Measurements from ENCODE around the gene FBN2. TPM values are rescaled to one million over a fixed set of nuclear protein-coding genes. Genes with fewer than 3 reads are reported as not detected.

FBN2 gene
- total RNA-seq, 2 experiments from 2014 or later = not detected

- no peak overlapping the region for H3K27ac Mint-ChIP-seq
- CTCF ChIA-PET = no interaction called here
Measured at GRCh38 chr5:128435861-128436260, 102.2 kb downstream of the FBN2 start.

GRCh38 chr5:128434993-128435392 is 103.1 kb downstream of the FBN2 start:
- Mint-ChIP-seq H3K27me3 (ENCODE audit: low read depth) (no peaks in the 10 kb centered on the region), H3K36me3 (ENCODE audit: low read depth) (no peaks in the 10 kb centered on the region), H3K4me3 (no peak overlapping the region), H3K9me3 (ENCODE audit: insufficient read depth) (no peaks in the 10 kb centered on the region), H3K27ac (no peak overlapping the region), H3K4me1 (ENCODE audit: low read depth) (no peaks in the 10 kb centered on the region)
- DNase-seq = no peak
- ChIA-PET CTCF (no interaction called here), POLR2A (no interaction called here)
- no peak for ATAC-seq

More at GRCh38 chr5:128435861-128436260, 102.2 kb downstream of the FBN2 start:
- no peak for ATAC-seq
- no peak for DNase-seq
- Mint-ChIP-seq H3K36me3 (ENCODE audit: low read depth) (no peaks in the 10 kb centered on the region), H3K4me1 (ENCODE audit: low read depth) (no peaks in the 10 kb centered on the region), H3K4me3 (no peak overlapping the region), H3K9me3 (ENCODE audit: insufficient read depth) (no peaks in the 10 kb centered on the region), H3K27me3 (ENCODE audit: low read depth) (no peaks in the 10 kb centered on the region)
- POLR2A ChIA-PET = no interaction called here

GRCh38 chr5:128432913-128433440 is 105.1 kb downstream of the FBN2 start:
- H3K9me3 Mint-ChIP-seq (ENCODE audit: insufficient read depth) = no peaks in the 10 kb centered on the region
- no peaks in the 10 kb centered on the region for H3K36me3 Mint-ChIP-seq (ENCODE audit: low read depth)
- no peaks in the 10 kb centered on the region for H3K4me1 Mint-ChIP-seq (ENCODE audit: low read depth)
- H3K4me3 Mint-ChIP-seq = no peak overlapping the region
- no peaks in the 10 kb centered on the region for H3K27me3 Mint-ChIP-seq (ENCODE audit: low read depth)
- POLR2A ChIA-PET = no interaction called here
- H3K27ac Mint-ChIP-seq = no peak overlapping the region
- ATAC-seq (no peak), DNase-seq (no peak)
- CTCF ChIA-PET = interaction anchor here (0.7 kb wide), 1 partner anchor 966 kb away, joined by 3 read pairs; no protein-coding TSS in a partner anchor

GRCh38 chr5:128427921-128428320 is 110.1 kb downstream of the FBN2 start:
- DNase-seq = no peak
- H3K27me3 Mint-ChIP-seq (ENCODE audit: low read depth) = no peaks in the 10 kb centered on the region
- no peak for ATAC-seq
- H3K4me1 Mint-ChIP-seq (ENCODE audit: low read depth) = no peaks in the 10 kb centered on the region
- POLR2A ChIA-PET = no interaction called here
- H3K27ac Mint-ChIP-seq = no peak overlapping the region
- H3K9me3 Mint-ChIP-seq (ENCODE audit: insufficient read depth) = no peaks in the 10 kb centered on the region
- CTCF ChIA-PET = no interaction called here
- no peaks in the 10 kb centered on the region for H3K36me3 Mint-ChIP-seq (ENCODE audit: low read depth)
- no peak overlapping the region for H3K4me3 Mint-ChIP-seq

GRCh38 chr5:128426090-128426534 is 111.9 kb downstream of the FBN2 start:
- no peak for ATAC-seq
- Mint-ChIP-seq H3K27me3 (ENCODE audit: low read depth) (no peaks in the 10 kb centered on the region), H3K36me3 (ENCODE audit: low read depth) (no peaks in the 10 kb centered on the region), H3K27ac (no peak overlapping the region), H3K9me3 (ENCODE audit: insufficient read depth) (no peaks in the 10 kb centered on the region), H3K4me3 (no peak overlapping the region), H3K4me1 (ENCODE audit: low read depth) (no peaks in the 10 kb centered on the region)
- CTCF ChIA-PET = no interaction called here
- POLR2A ChIA-PET = no interaction called here
- no peak for DNase-seq

- no peak for ATAC-seq
- no peak overlapping the region for H3K27ac Mint-ChIP-seq
- no peaks in the 10 kb centered on the region for H3K27me3 Mint-ChIP-seq (ENCODE audit: low read depth)
- CTCF ChIA-PET = no interaction called here
- no peaks in the 10 kb centered on the region for H3K36me3 Mint-ChIP-seq (ENCODE audit: low read depth)
- no peaks in the 10 kb centered on the region for H3K9me3 Mint-ChIP-seq (ENCODE audit: insufficient read depth)
- no peak overlapping the region for H3K4me3 Mint-ChIP-seq
- H3K4me1 Mint-ChIP-seq (ENCODE audit: low read depth) = no peaks in the 10 kb centered on the region
- no peak for DNase-seq
- POLR2A ChIA-PET = no interaction called here
Measured at GRCh38 chr5:128424646-128425045, 113.4 kb downstream of the FBN2 start.

- H3K4me1 Mint-ChIP-seq (ENCODE audit: low read depth) = no peaks in the 10 kb centered on the region
- H3K9me3 Mint-ChIP-seq (ENCODE audit: insufficient read depth) = no peaks in the 10 kb centered on the region
- CTCF ChIA-PET = no interaction called here
- no peaks in the 10 kb centered on the region for H3K27me3 Mint-ChIP-seq (ENCODE audit: low read depth)
- ATAC-seq (no peak), DNase-seq (no peak)
- H3K27ac Mint-ChIP-seq = no peak overlapping the region
- no peaks in the 10 kb centered on the region for H3K36me3 Mint-ChIP-seq (ENCODE audit: low read depth)
- no peak overlapping the region for H3K4me3 Mint-ChIP-seq
- POLR2A ChIA-PET = no interaction called here
Measured at GRCh38 chr5:128422612-128423011, 115.4 kb downstream of the FBN2 start.

GRCh38 chr5:128414469-128414868 is 123.6 kb downstream of the FBN2 start:
- no peaks in the 10 kb centered on the region for H3K4me1 Mint-ChIP-seq (ENCODE audit: low read depth)
- no peaks in the 10 kb centered on the region for H3K9me3 Mint-ChIP-seq (ENCODE audit: insufficient read depth)
- DNase-seq = no peak
- no peak overlapping the region for H3K4me3 Mint-ChIP-seq
- H3K27ac Mint-ChIP-seq = no peak overlapping the region
- ChIA-PET CTCF (no interaction called here), POLR2A (no interaction called here)
- no peaks in the 10 kb centered on the region for H3K36me3 Mint-ChIP-seq (ENCODE audit: low read depth)
- no peak for ATAC-seq
- H3K27me3 Mint-ChIP-seq (ENCODE audit: low read depth) = no peaks in the 10 kb centered on the region

GRCh38 chr5:128413356-128413755 is 124.7 kb downstream of the FBN2 start:
- no peaks in the 10 kb centered on the region for H3K27me3 Mint-ChIP-seq (ENCODE audit: low read depth)
- CTCF ChIA-PET = no interaction called here
- H3K27ac Mint-ChIP-seq = no peak overlapping the region

GRCh38 chr5:128412145-128412930 is 125.7 kb downstream of the FBN2 start:
- ChIA-PET CTCF (no interaction called here), POLR2A (no interaction called here)
- no peak for ATAC-seq
- H3K27ac Mint-ChIP-seq = no peak overlapping the region
- DNase-seq = no peak
- H3K4me1 Mint-ChIP-seq (ENCODE audit: low read depth) = no peaks in the 10 kb centered on the region
- H3K9me3 Mint-ChIP-seq (ENCODE audit: insufficient read depth) = no peaks in the 10 kb centered on the region
- no peak overlapping the region for H3K4me3 Mint-ChIP-seq
- no peaks in the 10 kb centered on the region for H3K36me3 Mint-ChIP-seq (ENCODE audit: low read depth)
- H3K27me3 Mint-ChIP-seq (ENCODE audit: low read depth) = no peaks in the 10 kb centered on the region

More at GRCh38 chr5:128413356-128413755, 124.7 kb downstream of the FBN2 start:
- Mint-ChIP-seq H3K36me3 (ENCODE audit: low read depth) (no peaks in the 10 kb centered on the region), H3K4me1 (ENCODE audit: low read depth) (no peaks in the 10 kb centered on the region), H3K9me3 (ENCODE audit: insufficient read depth) (no peaks in the 10 kb centered on the region), H3K4me3 (no peak overlapping the region)
- ATAC-seq (no peak), DNase-seq (no peak)
- POLR2A ChIA-PET = no interaction called here

GRCh38 chr5:128409166-128409800 is 128.8 kb downstream of the FBN2 start:
- Mint-ChIP-seq H3K27ac (no peak overlapping the region), H3K27me3 (ENCODE audit: low read depth) (no peaks in the 10 kb centered on the region), H3K36me3 (ENCODE audit: low read depth) (no peaks in the 10 kb centered on the region), H3K4me1 (ENCODE audit: low read depth) (no peaks in the 10 kb centered on the region), H3K9me3 (ENCODE audit: insufficient read depth) (no peaks in the 10 kb centered on the region), H3K4me3 (no peak overlapping the region)
- ChIA-PET POLR2A (no interaction called here), CTCF (no interaction called here)
- no peak for ATAC-seq
- no peak for DNase-seq

GRCh38 chr5:128408622-128409021 is 129.4 kb downstream of the FBN2 start:
- ATAC-seq (no peak), DNase-seq (no peak)
- Mint-ChIP-seq H3K4me1 (ENCODE audit: low read depth) (no peaks in the 10 kb centered on the region), H3K27ac (no peak overlapping the region), H3K4me3 (no peak overlapping the region), H3K27me3 (ENCODE audit: low read depth) (no peaks in the 10 kb centered on the region), H3K9me3 (ENCODE audit: insufficient read depth) (no peaks in the 10 kb centered on the region), H3K36me3 (ENCODE audit: low read depth) (no peaks in the 10 kb centered on the region)
- CTCF ChIA-PET = no interaction called here
- POLR2A ChIA-PET = no interaction called here
